WERI-Rb-1 (cell line): ENCODE results near the gene MPG.
A peak's percentile ranks its signal among the peaks of the same experiment; 100 is the strongest.

Experiments used
- DNase-seq: peaks from one replicate; pipeline ENCODE4 v3.0.0-alpha.2; 2020
- H3K27ac ChIP-seq: fragments of 250-450 bp; sonication (Bioruptor Pico); 2 replicates; pipeline ENCODE4 v1.5.1; 2020; ENCODE audit warnings: mild to moderate bottlenecking, moderate library complexity
- H3K27me3 ChIP-seq: fragments of 250-450 bp; sonication (Bioruptor Pico); 2 replicates; pipeline ENCODE4 v1.5.1; 2021; ENCODE audit warnings: mild to moderate bottlenecking, low read depth, moderate library complexity; ENCODE audit not compliant: insufficient read depth, severe bottlenecking
- H3K36me3 ChIP-seq: fragments of 250-450 bp; sonication (Bioruptor Pico); 2 replicates; pipeline ENCODE4 v1.5.1; 2020; ENCODE audit warnings: mild to moderate bottlenecking, moderate library complexity
- H3K4me3 ChIP-seq: 2 replicates; pipeline ENCODE4 v1.5.1; 2011; ENCODE audit warnings: low read depth, mild to moderate bottlenecking, control low read depth, low read length
- H3K9me3 ChIP-seq: fragments of 250-450 bp; sonication (Bioruptor Pico); 2 replicates; pipeline ENCODE4 v1.5.1; 2021; ENCODE audit warnings: mild to moderate bottlenecking, moderate library complexity; ENCODE audit not compliant: severe bottlenecking
- TF ChIP-seq, protein P1 (sequence below): IDR thresholded peaks from 2 replicates; pipeline ENCODE4 v1.5.1; 2011; ENCODE audit warnings: low read depth, mild to moderate bottlenecking, control low read depth, inconsistent platforms, low read length

MPG gene

DNA sequence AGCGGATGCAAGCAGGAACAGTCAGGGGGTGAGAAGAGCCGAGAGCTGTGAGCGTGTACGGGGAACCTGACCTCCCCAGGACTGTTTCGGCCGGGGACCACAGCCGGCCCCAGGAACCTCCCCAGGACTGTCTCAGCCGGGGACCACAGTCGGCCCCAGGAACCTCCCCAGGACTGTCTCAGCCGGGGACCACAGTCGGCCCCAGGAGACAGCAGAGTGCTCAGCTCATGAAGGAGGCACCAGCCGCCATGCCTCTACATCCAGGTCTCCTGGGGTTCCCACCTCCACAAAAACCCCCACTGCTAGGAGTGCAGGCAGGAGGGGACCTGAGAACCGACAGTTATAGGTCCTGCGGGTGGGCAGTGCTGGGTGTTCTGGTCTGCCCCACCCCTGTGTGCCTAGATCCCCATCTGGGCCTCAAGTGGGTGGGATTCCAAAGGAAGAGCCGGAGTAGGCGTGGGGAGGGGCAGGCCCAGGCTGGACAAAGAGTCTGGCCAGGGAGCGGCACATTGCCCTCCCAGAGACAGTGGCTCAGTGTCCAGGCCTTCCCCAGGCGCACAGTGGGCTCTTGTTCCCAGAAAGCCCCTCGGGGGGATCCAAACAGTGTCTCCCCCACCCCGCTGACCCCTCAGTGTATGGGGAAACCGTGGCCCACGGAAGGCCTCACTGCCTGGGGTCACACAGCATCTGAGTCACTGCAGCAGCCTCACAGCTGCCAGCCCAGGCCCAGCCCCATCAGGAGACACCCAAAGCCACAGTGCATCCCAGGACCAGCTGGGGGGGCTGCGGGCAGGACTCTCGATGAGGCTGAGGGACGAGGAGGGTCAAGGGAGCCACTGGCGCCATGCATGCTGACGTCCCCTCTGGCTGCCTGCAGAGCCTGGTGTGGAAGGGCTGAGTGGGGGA, 9.9 kb upstream of the MPG start:
- Histone ChIP-seq H3K4me3 (no peak overlapping the region), H3K9me3 (no peaks in the 10 kb centered on the region), H3K27ac (peak overlapping the region; percentile 74), H3K27me3 (no peaks in the 10 kb centered on the region), H3K36me3 (no peaks in the 10 kb centered on the region; the same call in 1 of the 2 replicates)
- TF ChIP-seq, protein P1, sequence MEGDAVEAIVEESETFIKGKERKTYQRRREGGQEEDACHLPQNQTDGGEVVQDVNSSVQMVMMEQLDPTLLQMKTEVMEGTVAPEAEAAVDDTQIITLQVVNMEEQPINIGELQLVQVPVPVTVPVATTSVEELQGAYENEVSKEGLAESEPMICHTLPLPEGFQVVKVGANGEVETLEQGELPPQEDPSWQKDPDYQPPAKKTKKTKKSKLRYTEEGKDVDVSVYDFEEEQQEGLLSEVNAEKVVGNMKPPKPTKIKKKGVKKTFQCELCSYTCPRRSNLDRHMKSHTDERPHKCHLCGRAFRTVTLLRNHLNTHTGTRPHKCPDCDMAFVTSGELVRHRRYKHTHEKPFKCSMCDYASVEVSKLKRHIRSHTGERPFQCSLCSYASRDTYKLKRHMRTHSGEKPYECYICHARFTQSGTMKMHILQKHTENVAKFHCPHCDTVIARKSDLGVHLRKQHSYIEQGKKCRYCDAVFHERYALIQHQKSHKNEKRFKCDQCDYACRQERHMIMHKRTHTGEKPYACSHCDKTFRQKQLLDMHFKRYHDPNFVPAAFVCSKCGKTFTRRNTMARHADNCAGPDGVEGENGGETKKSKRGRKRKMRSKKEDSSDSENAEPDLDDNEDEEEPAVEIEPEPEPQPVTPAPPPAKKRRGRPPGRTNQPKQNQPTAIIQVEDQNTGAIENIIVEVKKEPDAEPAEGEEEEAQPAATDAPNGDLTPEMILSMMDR: no peak
- no peak for DNase-seq

DNA sequence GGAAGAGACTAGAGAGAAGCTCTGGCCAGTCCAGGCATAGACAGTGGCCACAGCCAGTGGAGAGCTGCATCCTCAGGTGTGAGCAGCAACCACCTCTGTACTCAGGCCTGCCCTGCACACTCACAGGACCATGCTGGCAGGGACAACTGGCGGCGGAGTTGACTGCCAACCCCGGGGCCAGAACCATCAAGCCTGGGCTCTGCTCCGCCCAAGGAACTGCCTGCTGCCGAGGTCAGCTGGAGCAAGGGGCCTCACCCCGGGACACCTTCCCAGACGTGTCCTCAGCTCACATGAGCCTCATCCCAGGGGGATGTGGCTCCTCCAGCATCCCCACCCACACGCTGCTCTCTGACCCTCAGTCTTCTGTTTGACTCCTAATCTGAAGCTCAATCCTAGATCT, 8.8 kb upstream of the MPG start:
- no peaks in the 10 kb centered on the region for H3K9me3 ChIP-seq
- H3K4me3 ChIP-seq: no peak overlapping the region
- H3K27ac ChIP-seq: peak overlapping the region; percentile 74
- TF ChIP-seq, protein P1: no peak
- no peaks in the 10 kb centered on the region for H3K36me3 ChIP-seq
- DNase-seq: peak; percentile 70
- H3K27me3 ChIP-seq: no peaks in the 10 kb centered on the region

- no peak for DNase-seq
- peak overlapping the region; percentile 61; the same call in 1 of the 2 replicates for H3K27ac ChIP-seq
- H3K36me3 ChIP-seq: no peaks in the 10 kb centered on the region
- H3K4me3 ChIP-seq: peak overlapping the region; percentile 59
- H3K9me3 ChIP-seq: no peaks in the 10 kb centered on the region
- TF ChIP-seq, protein P1: no peak
- H3K27me3 ChIP-seq: no peaks in the 10 kb centered on the region
Observed at GRCh38 chr16:71210-71539, 6.8 kb upstream of the MPG start.

- Histone ChIP-seq H3K36me3 (no peaks in the 10 kb centered on the region), H3K4me3 (peak overlapping the region; percentile 59), H3K27me3 (no peaks in the 10 kb centered on the region), H3K27ac (peak overlapping the region; percentile 61), H3K9me3 (no peaks in the 10 kb centered on the region)
- peak; percentile 70 for DNase-seq
- TF ChIP-seq, protein P1: no peak
Observed at GRCh38 chr16:71540-72401, 6.3 kb upstream of the MPG start.

- Histone ChIP-seq H3K9me3 (no peaks in the 10 kb centered on the region), H3K27ac (peak within 1 kb of the TSS; percentile 61), H3K27me3 (no peaks in the 10 kb centered on the region), H3K4me3 (peak within 1 kb of the TSS; percentile 59), H3K36me3 (no peaks in the 10 kb centered on the region)
- TF ChIP-seq, protein P1: no peak
- no peak for DNase-seq
Observed at GRCh38 chr16:72561-73548, 5.2 kb upstream of the MPG start, which contains the start of gene RHBDF1. TSS of gene RHBDF1 (minus strand) at chr16:72631. CDS start at chr16:65015, 7,616 bp downstream.
